GM19328 (cell line): ENCODE data around the gene PCDHB2.
"Not testable (repeated sequence)": the region's sequence is repeated elsewhere in the genome, so short reads cannot be mapped to it uniquely, and the experiment has no call there.

Experiments used
- ATAC-seq: cut with Tn5 transposase; IDR thresholded peaks from one replicate; pipeline ENCODE4 v1.9.1; 2021; ENCODE audit warnings: mild to moderate bottlenecking, moderate library complexity; ENCODE audit not compliant: unreplicated experiment

The PCDHB2 gene

GRCh38 chr5:141094481-141095262, at the start of gene PCDHB2:
Gene PCDHB2 (plus strand): TSS chr5:141094615. CDS start chr5:141094791, 176 bp downstream.
- no peak for ATAC-seq

GRCh38 chr5:141050622-141051520, 43.5 kb upstream of the PCDHB2 start, which contains the start of gene PCDHB1:
Gene PCDHB1 (plus strand): TSS chr5:141051374. CDS start chr5:141051471, 97 bp downstream.
- no peak for ATAC-seq

GRCh38 chr5:141051521-141051866, 42.9 kb upstream of the PCDHB2 start:
- no peak for ATAC-seq

DNA sequence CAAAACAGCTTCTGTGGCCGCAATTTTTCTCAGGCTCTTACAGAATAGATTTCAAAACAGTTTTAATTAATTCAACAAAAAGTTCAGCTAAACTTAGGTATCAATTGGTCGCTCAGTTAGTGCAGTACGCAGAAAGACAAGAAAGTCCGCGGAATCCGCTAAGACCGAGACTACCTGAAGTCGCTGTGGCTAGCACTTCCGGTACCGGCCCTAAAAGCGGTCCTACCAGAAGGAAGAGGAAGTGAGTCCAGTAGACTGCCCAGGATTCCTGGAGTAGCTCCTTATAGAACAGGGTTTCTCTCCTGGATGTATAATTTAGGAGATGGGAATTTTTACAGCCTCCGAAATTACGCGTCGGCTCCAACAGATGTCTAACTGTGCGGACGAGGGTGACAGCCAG, 16.6 kb upstream of the PCDHB2 start:
- ATAC-seq = no peak

DNA sequence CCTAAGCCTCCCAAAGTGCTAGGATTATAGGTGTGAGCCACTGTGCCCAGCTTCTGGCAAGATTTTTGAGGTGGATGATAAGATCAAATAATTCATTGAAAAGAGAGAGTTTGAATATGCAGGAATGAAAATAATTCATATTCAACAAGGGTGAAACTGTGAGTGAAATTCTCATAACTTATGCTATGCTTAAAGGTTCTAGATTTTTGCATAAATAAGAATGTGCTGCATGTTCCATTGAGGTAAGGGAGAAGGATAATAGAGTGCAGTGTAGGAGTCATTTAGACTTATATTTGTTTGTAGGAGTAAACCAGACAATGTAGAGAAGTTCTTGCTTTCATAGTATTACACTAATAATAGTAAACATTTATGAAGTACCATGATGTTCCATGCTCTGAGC, 12.2 kb upstream of the PCDHB2 start:
- no peak for ATAC-seq

- ATAC-seq = no peak
These were observed 9.9 kb upstream of the PCDHB2 start for GRCh38 chr5:141084487-141084989.

DNA sequence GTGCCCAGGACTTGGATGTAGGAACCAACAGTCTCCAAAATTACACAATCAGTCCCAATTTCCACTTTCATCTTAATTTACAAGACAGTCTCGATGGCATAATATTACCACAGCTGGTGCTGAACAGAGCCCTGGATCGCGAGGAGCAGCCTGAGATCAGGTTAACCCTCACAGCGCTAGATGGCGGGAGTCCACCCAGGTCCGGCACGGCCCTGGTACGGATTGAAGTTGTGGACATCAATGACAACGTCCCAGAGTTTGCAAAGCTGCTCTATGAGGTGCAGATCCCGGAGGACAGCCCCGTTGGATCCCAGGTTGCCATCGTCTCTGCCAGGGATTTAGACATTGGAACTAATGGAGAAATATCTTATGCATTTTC, 837 bp downstream of the PCDHB2 start:
- no peak for ATAC-seq

- ATAC-seq = not testable (repeated sequence)
These were observed 1.8 kb downstream of the PCDHB2 start for GRCh38 chr5:141096181-141096580.

DNA sequence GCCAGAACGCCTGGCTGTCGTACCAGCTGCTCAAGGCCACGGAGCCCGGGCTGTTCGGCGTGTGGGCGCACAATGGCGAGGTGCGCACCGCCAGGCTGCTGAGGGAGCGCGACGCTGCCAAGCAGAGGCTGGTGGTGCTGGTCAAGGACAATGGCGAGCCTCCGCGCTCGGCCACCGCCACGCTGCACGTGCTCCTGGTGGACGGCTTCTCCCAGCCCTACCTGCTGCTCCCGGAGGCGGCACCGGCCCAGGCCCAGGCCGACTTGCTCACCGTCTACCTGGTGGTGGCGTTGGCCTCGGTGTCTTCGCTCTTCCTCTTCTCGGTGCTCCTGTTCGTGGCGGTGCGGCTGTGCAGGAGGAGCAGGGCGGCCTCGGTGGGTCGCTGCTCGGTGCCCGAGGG, 2.2 kb downstream of the PCDHB2 start:
- not testable (repeated sequence) for ATAC-seq

DNA sequence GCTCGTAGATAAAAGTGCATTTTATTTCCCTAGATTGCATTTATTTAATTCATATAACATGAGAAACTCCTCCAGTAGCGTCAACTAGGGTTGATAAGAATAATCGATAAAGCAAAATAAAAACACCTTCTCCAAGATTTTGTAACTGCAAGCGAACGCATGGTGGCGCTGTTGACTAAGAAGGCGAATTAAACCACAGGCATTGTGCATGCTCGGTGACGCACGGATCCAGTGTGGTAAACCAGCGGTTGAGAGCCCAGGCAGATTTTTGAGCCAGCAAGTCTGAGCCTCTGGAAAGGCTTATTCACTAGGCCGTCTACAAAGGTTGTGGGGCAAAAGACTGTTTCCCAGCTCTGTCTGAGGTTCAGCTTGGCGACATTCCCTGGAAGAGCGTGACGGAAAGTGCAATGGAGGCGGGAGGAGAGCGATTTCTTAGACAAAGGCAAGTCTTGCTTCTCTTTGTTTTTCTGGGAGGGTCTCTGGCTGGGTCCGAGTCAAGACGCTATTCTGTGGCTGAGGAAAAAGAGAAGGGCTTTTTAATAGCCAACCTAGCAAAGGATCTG, 5.9 kb downstream of the PCDHB2 start, which contains the start of gene PCDHB3:
Gene PCDHB3 (plus strand): TSS at position 231 of the 563 bp plus-strand sequence. CDS start 177 bp downstream, at position 408.
- ATAC-seq = no peak

DNA sequence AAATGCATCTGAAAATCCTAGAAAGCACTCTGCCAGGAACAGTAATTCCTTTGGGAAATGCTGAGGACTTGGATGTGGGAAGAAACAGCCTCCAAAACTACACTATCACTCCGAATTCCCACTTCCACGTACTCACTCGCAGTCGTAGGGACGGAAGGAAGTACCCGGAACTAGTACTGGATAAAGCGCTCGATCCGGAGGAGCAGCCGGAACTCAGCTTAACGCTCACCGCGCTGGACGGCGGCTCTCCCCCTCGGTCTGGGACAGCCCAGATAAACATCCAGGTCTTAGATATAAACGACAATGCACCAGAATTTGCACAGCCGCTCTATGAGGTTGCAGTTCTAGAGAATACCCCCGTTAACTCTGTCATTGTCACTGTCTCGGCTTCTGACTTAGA, 6.6 kb downstream of the PCDHB2 start:
- ATAC-seq = no peak

DNA sequence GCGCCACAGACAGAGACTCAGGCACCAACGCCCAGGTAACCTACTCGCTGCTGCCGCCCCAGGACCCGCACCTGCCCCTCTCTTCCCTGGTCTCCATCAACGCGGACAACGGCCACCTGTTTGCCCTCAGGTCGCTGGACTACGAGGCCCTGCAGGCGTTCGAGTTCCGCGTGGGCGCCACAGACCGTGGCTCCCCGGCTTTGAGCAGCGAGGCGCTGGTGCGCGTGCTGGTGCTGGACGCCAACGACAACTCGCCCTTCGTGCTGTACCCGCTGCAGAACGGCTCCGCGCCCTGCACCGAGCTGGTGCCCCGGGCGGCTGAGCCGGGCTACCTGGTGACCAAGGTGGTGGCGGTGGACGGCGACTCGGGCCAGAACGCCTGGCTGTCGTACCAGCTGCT, 7.7 kb downstream of the PCDHB2 start:
- not testable (repeated sequence) for ATAC-seq

DNA sequence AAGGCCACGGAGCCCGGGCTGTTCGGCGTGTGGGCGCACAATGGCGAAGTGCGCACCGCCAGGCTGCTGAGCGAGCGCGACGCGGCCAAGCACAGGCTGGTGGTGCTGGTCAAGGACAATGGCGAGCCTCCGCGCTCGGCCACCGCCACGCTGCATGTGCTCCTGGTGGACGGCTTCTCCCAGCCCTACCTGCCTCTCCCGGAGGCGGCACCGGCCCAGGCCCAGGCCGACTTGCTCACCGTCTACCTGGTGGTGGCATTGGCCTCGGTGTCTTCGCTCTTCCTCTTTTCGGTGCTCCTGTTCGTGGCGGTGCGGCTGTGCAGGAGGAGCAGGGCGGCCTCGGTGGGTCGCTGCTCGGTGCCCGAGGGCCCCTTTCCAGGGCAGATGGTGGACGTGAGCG, 8.1 kb downstream of the PCDHB2 start:
- not testable (repeated sequence) for ATAC-seq

GRCh38 chr5:141105350-141105749, 10.9 kb downstream of the PCDHB2 start:
- no peak for ATAC-seq

GRCh38 chr5:141119250-141119649, 24.8 kb downstream of the PCDHB2 start:
- no peak for ATAC-seq

GRCh38 chr5:141121563-141121962, 27.1 kb downstream of the PCDHB2 start, which contains the start of gene PCDHB4:
Gene PCDHB4 (plus strand): TSS chr5:141121818. CDS start chr5:141121999, 181 bp downstream.
- no peak for ATAC-seq

GRCh38 chr5:141121985-141122384, 27.6 kb downstream of the PCDHB2 start:
- no peak for ATAC-seq

- not testable (repeated sequence) for ATAC-seq
These were observed 29.2 kb downstream of the PCDHB2 start for GRCh38 chr5:141123396-141124135.

- ATAC-seq = no peak
These were observed 32.9 kb downstream of the PCDHB2 start for GRCh38 chr5:141127305-141127704.

DNA sequence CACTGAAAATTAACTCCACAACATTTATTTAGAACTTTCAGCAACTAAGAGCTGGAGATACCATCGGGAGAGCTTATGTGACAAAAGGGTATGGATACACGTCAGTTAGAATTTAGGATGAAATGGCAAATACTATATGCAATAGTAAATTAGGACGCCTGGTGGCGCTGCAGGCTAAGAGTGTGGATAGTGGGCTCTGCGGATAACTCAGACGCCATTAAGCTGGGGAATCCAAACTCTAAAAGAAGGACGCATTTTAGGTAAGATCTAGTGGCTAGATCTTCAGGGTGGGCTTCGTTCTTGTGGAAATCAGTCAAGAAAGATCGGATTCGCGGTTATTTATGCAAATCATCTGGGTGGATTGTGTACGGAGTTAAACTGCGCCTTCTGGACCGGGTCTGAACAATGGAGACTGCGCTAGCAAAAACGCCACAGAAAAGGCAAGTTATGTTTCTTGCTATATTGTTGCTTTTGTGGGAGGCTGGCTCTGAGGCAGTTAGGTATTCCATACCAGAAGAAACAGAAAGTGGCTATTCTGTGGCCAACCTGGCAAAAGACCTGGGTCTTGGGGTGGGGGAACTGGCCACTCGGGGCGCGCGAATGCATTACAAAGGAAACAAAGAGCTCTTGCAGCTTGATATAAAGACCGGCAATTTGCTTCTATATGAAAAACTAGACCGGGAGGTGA, 40.8 kb downstream of the PCDHB2 start, which contains the start of gene PCDHB5:
Gene PCDHB5 (plus strand): TSS at position 177 of the 688 bp plus-strand sequence. CDS start 229 bp downstream, at position 406.
- no peak for ATAC-seq
